Smooth muscle cell (in vitro differentiated cells): ENCODE measurements around the gene MS4A18. TPM values are rescaled to one million over a fixed set of nuclear protein-coding genes. Genes with fewer than 3 reads are reported as not detected.

Experiments
- DNase-seq: peaks from one replicate; lab custom pipeline; 2025; ENCODE audit not compliant: unreplicated experiment; lab: John Stamatoyannopoulos, UW
- H2AFZ ChIP-seq: fragments of 200-600 bp; sonication (generic); 2 replicates; pipeline ENCODE4 v1.6.0; 2016; ENCODE audit warnings: antibody characterized with exemption, low read depth, mild to moderate bottlenecking
- H3F3A ChIP-seq: fragments of 200-600 bp; sonication (generic); 2 replicates; pipeline ENCODE4 v1.6.0; 2017; ENCODE audit warnings: antibody characterized with exemption, low read depth
- H3K27ac ChIP-seq: fragments of 200-600 bp; sonication (generic); 2 replicates; pipeline ENCODE4 v1.5.1; 2016; ENCODE audit warnings: low read depth, mild to moderate bottlenecking
- H3K27me3 ChIP-seq: fragments of 200-600 bp; sonication (generic); 2 replicates; pipeline ENCODE4 v1.6.1; 2016; ENCODE audit warnings: low read depth, mild to moderate bottlenecking
- H3K36me3 ChIP-seq: fragments of 200-600 bp; sonication (generic); 2 replicates; pipeline ENCODE4 v1.5.1; 2016; ENCODE audit warnings: low read depth
- H3K4me1 ChIP-seq: fragments of 200-600 bp; sonication (generic); 2 replicates; pipeline ENCODE4 v1.5.1; 2016; ENCODE audit warnings: low read depth
- H3K4me2 ChIP-seq: fragments of 200-600 bp; sonication (generic); 2 replicates; pipeline ENCODE4 v1.6.0; 2016; ENCODE audit warnings: mild to moderate bottlenecking
- H3K4me3 ChIP-seq: fragments of 200-600 bp; sonication (generic); 2 replicates; pipeline ENCODE4 v1.5.1; 2016; ENCODE audit warnings: mild to moderate bottlenecking
- H3K79me2 ChIP-seq: fragments of 200-600 bp; sonication (generic); 2 replicates; pipeline ENCODE4 v1.6.0; 2016; ENCODE audit warnings: low read depth, mild to moderate bottlenecking
- H3K9ac ChIP-seq: fragments of 200-600 bp; sonication (generic); 2 replicates; pipeline ENCODE4 v1.6.0; 2016; ENCODE audit warnings: low read depth
- H3K9me3 ChIP-seq: fragments of 200-600 bp; sonication (generic); replicated peaks from 2 replicates; pipeline ENCODE4 v1.5.1; 2016; ENCODE audit warnings: low read depth
- H4K20me1 ChIP-seq: fragments of 200-600 bp; sonication (generic); 2 replicates; pipeline ENCODE4 v1.6.0; 2016; ENCODE audit warnings: low read depth
- WGBS: methylation state at CpG from one replicate; pipeline ENCODE4 v1.1.7; 2016; ENCODE audit warnings: low lambda C conversion rate; 5-methylcytosine and 5-hydroxymethylcytosine counted together
- polyA plus RNA-seq: library from polyadenylated mRNA; unstranded; fragments of >200 nt; fragmentation: Nextera tagmentation; extraction: Ambion mirVana; gene quantifications from 2 replicates; pipeline ENCODE4 v1.2.1, GENCODE V29; 2016
- total RNA-seq: library from RNA; depleted of rRNA; stranded (reverse); fragments of >200 nt; gene quantifications from 2 replicates; pipeline ENCODE4 v1.2.3, GENCODE V29; 2014
- TF ChIP-seq, protein P1 (sequence below): fragments of 200-600 bp; sonication (generic); IDR thresholded peaks from 2 replicates; pipeline ENCODE4 v1.5.1; 2017; ENCODE audit warnings: borderline replicate concordance, mild to moderate bottlenecking, antibody characterized with exemption; ENCODE audit not compliant: insufficient read depth, poor library complexity, severe bottlenecking

Gene MS4A18
- total and polyA plus RNA-seq, 2 experiments from 2014 or later, result not detected

- Histone ChIP-seq H3K27ac (no peak overlapping the region), H3K79me2 (no peaks in the 10 kb centered on the region), H3F3A (no peaks in the 10 kb centered on the region), H2AFZ (no peak overlapping the region), H3K4me1 (no peaks in the 10 kb centered on the region), H3K4me2 (no peak overlapping the region), H3K4me3 (no peak overlapping the region), H3K9me3 (no peaks in the 10 kb centered on the region), H3K9ac (no peak overlapping the region), H3K27me3 (peaks cover 5% of the 10 kb centered on the region), H3K36me3 (no peaks in the 10 kb centered on the region), H4K20me1 (no peaks in the 10 kb centered on the region)
- TF ChIP-seq, protein P1, sequence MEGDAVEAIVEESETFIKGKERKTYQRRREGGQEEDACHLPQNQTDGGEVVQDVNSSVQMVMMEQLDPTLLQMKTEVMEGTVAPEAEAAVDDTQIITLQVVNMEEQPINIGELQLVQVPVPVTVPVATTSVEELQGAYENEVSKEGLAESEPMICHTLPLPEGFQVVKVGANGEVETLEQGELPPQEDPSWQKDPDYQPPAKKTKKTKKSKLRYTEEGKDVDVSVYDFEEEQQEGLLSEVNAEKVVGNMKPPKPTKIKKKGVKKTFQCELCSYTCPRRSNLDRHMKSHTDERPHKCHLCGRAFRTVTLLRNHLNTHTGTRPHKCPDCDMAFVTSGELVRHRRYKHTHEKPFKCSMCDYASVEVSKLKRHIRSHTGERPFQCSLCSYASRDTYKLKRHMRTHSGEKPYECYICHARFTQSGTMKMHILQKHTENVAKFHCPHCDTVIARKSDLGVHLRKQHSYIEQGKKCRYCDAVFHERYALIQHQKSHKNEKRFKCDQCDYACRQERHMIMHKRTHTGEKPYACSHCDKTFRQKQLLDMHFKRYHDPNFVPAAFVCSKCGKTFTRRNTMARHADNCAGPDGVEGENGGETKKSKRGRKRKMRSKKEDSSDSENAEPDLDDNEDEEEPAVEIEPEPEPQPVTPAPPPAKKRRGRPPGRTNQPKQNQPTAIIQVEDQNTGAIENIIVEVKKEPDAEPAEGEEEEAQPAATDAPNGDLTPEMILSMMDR, result no peak
- DNase-seq, result no peak
- 83% methylated on average over 12 of the region's 12 CpGs for WGBS
Observed at GRCh38 chr11:60782393-60783140, 58.0 kb downstream of the MS4A18 start.

- no peak for DNase-seq
- TF ChIP-seq, protein P1, result no peak
- Histone ChIP-seq H3K4me1 (no peaks in the 10 kb centered on the region), H3K79me2 (no peaks in the 10 kb centered on the region), H3F3A (no peaks in the 10 kb centered on the region), H3K36me3 (no peaks in the 10 kb centered on the region), H3K27me3 (peaks cover 5% of the 10 kb centered on the region), H3K4me3 (no peak overlapping the region), H3K9me3 (no peaks in the 10 kb centered on the region), H3K9ac (no peak overlapping the region), H2AFZ (no peak overlapping the region), H3K27ac (no peak overlapping the region), H4K20me1 (no peaks in the 10 kb centered on the region), H3K4me2 (no peak overlapping the region)
- WGBS, result 92% methylated on average over 7 of the region's 8 CpGs
Observed at GRCh38 chr11:60783141-60783484, 58.6 kb downstream of the MS4A18 start.

- no peaks in the 10 kb centered on the region for H3F3A ChIP-seq
- DNase-seq, result no peak
- 95% methylated on average over 7 of the region's 7 CpGs for WGBS
- TF ChIP-seq, protein P1, result no peak
- peaks cover 5% of the 10 kb centered on the region for H3K27me3 ChIP-seq
- no peak overlapping the region for H2AFZ ChIP-seq
- H3K79me2 ChIP-seq, result no peaks in the 10 kb centered on the region
- no peak overlapping the region for H3K4me3 ChIP-seq
- no peaks in the 10 kb centered on the region for H3K36me3 ChIP-seq
- H3K27ac ChIP-seq, result no peak overlapping the region
- H3K9ac ChIP-seq, result no peak overlapping the region
- no peaks in the 10 kb centered on the region for H3K9me3 ChIP-seq
- no peaks in the 10 kb centered on the region for H3K4me1 ChIP-seq
- no peak overlapping the region for H3K4me2 ChIP-seq
- H4K20me1 ChIP-seq, result no peaks in the 10 kb centered on the region
Observed at GRCh38 chr11:60783911-60784310, 59.4 kb downstream of the MS4A18 start.

DNA sequence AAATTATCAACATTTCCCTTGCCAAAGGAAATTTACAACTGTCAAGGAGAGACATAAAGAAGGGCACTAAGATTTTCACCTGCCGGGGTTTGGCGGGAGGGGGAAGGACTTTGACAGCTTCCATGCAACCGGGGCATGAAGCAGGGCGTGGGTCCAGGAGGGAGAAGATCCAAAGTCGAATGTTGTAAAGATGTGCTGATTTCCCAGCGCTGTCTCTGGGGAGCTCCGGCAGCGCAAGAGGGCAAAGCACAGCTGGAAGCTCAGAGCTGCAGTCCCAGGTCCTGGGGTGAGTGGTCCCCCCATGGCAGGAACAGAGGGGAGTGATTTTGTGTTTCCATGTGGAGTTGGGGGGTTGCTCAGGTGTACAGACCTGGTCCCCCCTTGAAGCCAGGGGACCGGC, 60.6 kb downstream of the MS4A18 start, which contains the start of gene MS4A10:
Gene MS4A10, plus strand, starts transcription at position 198 of the 400 bp plus-strand sequence. CDS start 5,003 bp downstream, outside the sequence.
- no peaks in the 10 kb centered on the region for H4K20me1 ChIP-seq
- H3K4me2 ChIP-seq, result no peak within 1 kb of the TSS
- no peak within 1 kb of the TSS for H2AFZ ChIP-seq
- no peaks in the 10 kb centered on the region for H3K9me3 ChIP-seq
- no peaks in the 10 kb centered on the region for H3K4me1 ChIP-seq
- H3K36me3 ChIP-seq, result no peaks in the 10 kb centered on the region
- TF ChIP-seq, protein P1, result no peak
- no peaks in the 10 kb centered on the region for H3F3A ChIP-seq
- H3K9ac ChIP-seq, result no peak within 1 kb of the TSS
- 83% methylated on average over 9 of the region's 9 CpGs for WGBS
- no peak for DNase-seq
- H3K4me3 ChIP-seq, result no peak within 1 kb of the TSS
- no peaks in the 10 kb centered on the region for H3K79me2 ChIP-seq
- H3K27ac ChIP-seq, result no peak within 1 kb of the TSS
- peaks cover 5% of the 10 kb centered on the region for H3K27me3 ChIP-seq
